ENCODE results near the gene MEG3.

The MEG3 gene

GRCh38 chr14:100902295-100903133, 76.6 kb downstream of the MEG3 start:
- TF ChIP-seq GATA3 (IDR thresholded peaks at IDR 0.05; ENCODE audit: low read depth, low read length) (no peak), GATA2 (IDR thresholded peaks at IDR 0.05; ENCODE audit: low read depth, low read length) (peak; percentile 80)

- TF ChIP-seq GATA2 (IDR thresholded peaks at IDR 0.05; ENCODE audit: low read depth, low read length): no peak
- no peak for TF ChIP-seq GATA3 (IDR thresholded peaks at IDR 0.05; ENCODE audit: low read depth, low read length)
Measured at GRCh38 chr14:100903134-100903468, 77.2 kb downstream of the MEG3 start.

GRCh38 chr14:100903672-100904185, 77.8 kb downstream of the MEG3 start, which contains the start of gene RTL1:
RTL1 (minus strand) TSS chr14:100903722; CDS start chr14:100884788, 18,934 bp downstream.
- TF ChIP-seq GATA3 (IDR thresholded peaks at IDR 0.05; ENCODE audit: low read depth, low read length) (no peak), GATA2 (IDR thresholded peaks at IDR 0.05; ENCODE audit: low read depth, low read length) (peak; percentile 69; the same call in 1 of the 2 replicates)

- no peak for TF ChIP-seq GATA3 (IDR thresholded peaks at IDR 0.05; ENCODE audit: low read depth, low read length)
- no peak for TF ChIP-seq GATA2 (IDR thresholded peaks at IDR 0.05; ENCODE audit: low read depth, low read length)
Measured at GRCh38 chr14:100904307-100905087, 78.6 kb downstream of the MEG3 start.

GRCh38 chr14:100905166-100905565, 79.2 kb downstream of the MEG3 start:
- no peak for TF ChIP-seq GATA3 (IDR thresholded peaks at IDR 0.05; ENCODE audit: low read depth, low read length)
- TF ChIP-seq GATA2 (IDR thresholded peaks at IDR 0.05; ENCODE audit: low read depth, low read length): no peak

- TF ChIP-seq GATA3 (IDR thresholded peaks at IDR 0.05; ENCODE audit: low read depth, low read length): no peak
- TF ChIP-seq GATA2 (IDR thresholded peaks at IDR 0.05; ENCODE audit: low read depth, low read length): no peak
Measured at GRCh38 chr14:100906420-100906819, 80.5 kb downstream of the MEG3 start.

- no peak for TF ChIP-seq GATA3 (IDR thresholded peaks at IDR 0.05; ENCODE audit: low read depth, low read length)
- TF ChIP-seq GATA2 (IDR thresholded peaks at IDR 0.05; ENCODE audit: low read depth, low read length): no peak
Measured at GRCh38 chr14:100907240-100907639, 81.3 kb downstream of the MEG3 start.

GRCh38 chr14:100909439-100909838, 83.5 kb downstream of the MEG3 start:
- TF ChIP-seq GATA3 (IDR thresholded peaks at IDR 0.05; ENCODE audit: low read depth, low read length) (no peak), GATA2 (IDR thresholded peaks at IDR 0.05; ENCODE audit: low read depth, low read length) (no peak)
